Activated naive CD4-positive, alpha-beta T cell treated with anti-CD3 and anti-CD28 coated beads, Interleukin-2, amount 50 U/mL, for 72 hours (primary cell): ENCODE results near the gene PRKCD. TPM values are rescaled to one million over a fixed set of nuclear protein-coding genes. Genes with fewer than 3 reads are reported as not detected.

Experiments used
- ATAC-seq, 2 donors: fragments of 150-1000 bp; cut with Tn5 transposase; 2 replicates each; pipeline ENCODE4 v1.10.0; 2021; ENCODE audit warnings: mild to moderate bottlenecking in 2 of 2, moderate library complexity in 2 of 2
- DNase-seq, 2 donors: peaks; one replicate each; pipeline ENCODE4 v3.0.0; 2021 to 2022; ENCODE audit warnings: low spot score in 2 of 2
- H3K27ac Mint-ChIP-seq, 2 donors: one replicate each; pipeline ENCODE4 v1.8.0; 2022; ENCODE audit warnings: mild to moderate bottlenecking in 2 of 2, mixed read lengths in 2 of 2
- H3K36me3 Mint-ChIP-seq, 2 donors: one replicate each; pipeline ENCODE4 v1.8.0; 2022; ENCODE audit warnings: mixed read lengths in 2 of 2
- H3K9me3 Mint-ChIP-seq, 2 donors: one replicate each; pipeline ENCODE4 v1.8.0; 2022; ENCODE audit warnings: mixed read lengths in 2 of 2
- total RNA-seq, 2 donors: library from RNA; stranded (reverse); gene quantifications; one replicate each; pipeline ENCODE4 v1.2.3, GENCODE V29; 2022

PRKCD gene
- total RNA-seq, 2 donors from 2014 or later: 3.4 to 22.5 TPM

DNA sequence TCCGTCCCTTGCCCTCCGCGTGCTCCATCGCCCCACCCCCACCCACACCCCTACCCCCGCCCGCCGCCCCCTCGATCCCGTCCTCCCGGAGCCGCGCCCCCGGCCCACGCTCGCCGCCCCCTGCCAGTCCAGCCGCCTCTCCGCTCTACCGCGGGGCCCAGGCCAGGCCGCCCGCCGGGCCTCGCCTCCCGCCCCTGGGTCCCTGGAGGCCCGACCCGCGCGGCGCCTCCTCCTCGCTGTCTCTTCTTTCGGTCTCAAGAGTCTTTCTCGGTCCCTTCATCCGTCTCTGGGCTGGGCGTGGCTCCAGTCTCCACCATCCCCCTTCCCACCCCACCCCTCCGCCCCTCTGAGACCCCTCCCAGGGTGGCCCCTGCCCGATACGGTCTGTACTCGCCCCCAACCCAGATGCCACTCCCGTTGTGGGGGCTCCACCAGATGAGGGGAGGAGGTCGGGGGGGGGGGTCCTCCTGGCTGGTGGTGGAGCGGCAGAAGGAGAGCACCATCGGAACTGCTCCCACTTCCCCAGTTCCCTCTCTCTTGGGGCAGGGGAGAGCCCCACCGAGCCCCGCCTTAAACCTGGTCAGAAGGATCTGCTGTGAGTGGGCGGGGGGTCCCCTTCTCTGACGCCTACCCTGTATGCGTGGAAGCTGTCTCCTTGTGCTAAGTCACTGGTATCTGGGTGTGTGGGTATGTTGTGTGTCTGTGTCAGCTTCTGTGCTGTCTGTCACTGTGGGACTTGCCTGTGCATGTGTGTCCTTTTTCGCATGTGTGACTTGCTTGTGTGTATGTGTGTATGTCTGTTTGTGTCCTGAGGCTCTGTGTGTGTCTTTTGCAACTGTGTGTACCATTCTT, 1.0 kb downstream of the PRKCD start:
- Mint-ChIP-seq H3K9me3 (no peaks in the 10 kb centered on the region), H3K36me3 (no peaks in the 10 kb centered on the region), H3K27ac (peak overlapping the region; percentile 44 to 52)
- peak; percentile 14 to 45 for ATAC-seq
- DNase-seq: peak in 1 of 2 donors; percentile 40

DNA sequence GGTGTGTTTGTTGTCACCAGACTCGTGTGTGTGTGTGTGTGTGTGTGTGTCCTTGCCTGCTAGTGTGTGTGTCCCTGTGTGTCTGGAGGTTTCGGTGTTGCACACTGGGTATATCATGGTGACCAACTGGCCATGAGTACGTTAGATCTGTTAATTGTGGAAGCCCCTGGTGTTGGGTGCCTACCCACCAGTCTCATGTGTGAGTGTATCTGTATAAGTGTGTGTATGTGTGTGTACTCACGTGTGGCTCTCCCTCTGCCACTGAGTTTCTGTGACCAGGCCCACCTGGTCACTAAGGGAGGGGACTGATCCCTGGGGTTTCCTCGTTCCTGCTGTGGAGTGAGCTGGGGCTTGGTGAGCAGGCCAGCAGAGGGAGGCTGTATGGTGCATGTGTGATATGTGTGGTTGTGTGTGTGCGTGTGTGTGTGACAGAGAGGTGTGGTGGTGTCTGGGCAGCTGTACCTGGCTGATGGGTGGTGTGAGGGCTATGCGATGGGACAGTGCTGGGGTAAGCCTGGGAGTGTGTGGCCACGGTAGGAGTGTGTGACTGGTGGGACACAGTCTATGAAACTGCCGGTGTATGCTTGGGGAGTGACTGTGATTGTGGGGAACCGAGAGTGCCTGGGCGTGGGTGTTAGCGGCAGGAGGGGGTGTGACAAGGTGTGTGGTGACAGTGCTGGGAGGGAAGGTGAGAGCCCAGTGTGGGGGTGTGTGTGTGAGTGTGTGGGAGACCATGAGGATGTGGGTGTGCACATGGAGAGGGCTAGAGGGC, 1.8 kb downstream of the PRKCD start:
- ATAC-seq (peak in 1 of 2 donors; percentile 3), DNase-seq (peak in 1 of 2 donors; percentile 17)
- H3K36me3 Mint-ChIP-seq: no peaks in the 10 kb centered on the region
- H3K9me3 Mint-ChIP-seq: no peaks in the 10 kb centered on the region
- peak overlapping the region; percentile 11 to 52 for H3K27ac Mint-ChIP-seq

DNA sequence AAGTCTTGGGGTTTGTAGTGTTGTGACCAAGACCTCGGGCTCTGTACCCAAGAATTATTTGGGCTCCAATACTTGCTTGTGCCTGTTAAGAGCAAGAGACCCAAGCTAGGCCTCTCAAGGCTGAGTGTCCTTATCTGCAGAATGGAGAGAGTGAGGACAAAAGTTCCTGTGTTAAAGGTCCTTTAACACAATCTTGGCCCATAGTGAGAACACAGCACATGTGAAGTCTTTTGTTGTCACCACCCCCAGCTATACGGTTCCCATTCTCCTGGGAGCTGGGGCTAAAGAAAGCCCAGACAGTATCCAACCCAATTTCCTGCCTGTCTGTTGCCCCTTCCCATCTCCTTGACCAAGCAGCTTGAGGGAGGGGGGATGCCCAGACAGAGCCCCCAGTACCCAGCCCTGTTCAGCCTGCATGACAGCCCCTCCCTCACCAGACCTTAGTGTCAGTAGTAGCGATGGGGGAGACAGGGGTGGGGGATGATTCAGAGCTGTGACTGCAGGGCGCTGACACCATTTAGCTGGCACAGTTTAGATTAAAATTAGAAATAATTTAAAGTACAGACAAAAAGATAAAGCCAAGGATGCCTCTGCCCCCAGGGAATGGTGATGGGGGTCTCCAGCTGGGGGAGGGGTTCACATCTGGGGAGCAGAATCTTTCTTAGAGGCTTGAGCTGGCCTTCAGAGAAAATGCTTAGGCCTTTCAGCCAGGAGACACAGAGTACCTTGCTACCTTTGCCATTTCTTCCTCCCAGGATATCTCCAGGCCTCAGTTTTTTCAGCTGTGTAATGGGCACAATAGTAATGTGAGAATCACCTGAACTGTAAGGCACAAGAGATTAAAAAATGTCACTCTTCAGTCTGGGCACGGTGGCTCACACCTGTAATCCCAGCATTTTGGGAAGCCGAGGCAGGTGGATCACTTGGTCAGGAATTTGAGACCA, 2.7 kb downstream of the PRKCD start:
- ATAC-seq (no peak), DNase-seq (no peak)
- no peaks in the 10 kb centered on the region for H3K36me3 Mint-ChIP-seq
- no peaks in the 10 kb centered on the region for H3K9me3 Mint-ChIP-seq
- peak overlapping the region in 1 of 2 donors; percentile 11 for H3K27ac Mint-ChIP-seq

DNA sequence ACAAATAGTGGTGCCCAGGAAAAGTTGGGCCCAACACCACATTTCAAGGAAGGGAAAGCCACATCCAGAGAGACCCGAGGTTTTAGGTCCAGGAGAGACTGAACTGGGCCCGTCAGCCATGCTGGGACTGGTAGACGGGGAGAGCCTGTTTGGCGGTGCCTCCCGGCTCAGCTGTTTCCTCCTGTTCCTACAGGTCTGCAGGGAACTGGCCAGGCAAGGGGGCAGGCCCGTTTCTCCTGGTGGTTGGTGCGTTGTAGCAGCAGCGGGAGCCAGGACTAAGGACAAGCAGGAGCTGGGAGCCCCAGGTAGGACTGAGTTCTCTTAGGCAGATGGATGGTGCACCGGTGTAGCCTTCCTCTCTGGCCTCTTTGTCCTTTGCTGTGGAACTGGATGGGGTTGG, 3.9 kb downstream of the PRKCD start:
- ATAC-seq (no peak), DNase-seq (no peak)
- Mint-ChIP-seq H3K36me3 (no peaks in the 10 kb centered on the region), H3K9me3 (no peaks in the 10 kb centered on the region), H3K27ac (no peak overlapping the region)

DNA sequence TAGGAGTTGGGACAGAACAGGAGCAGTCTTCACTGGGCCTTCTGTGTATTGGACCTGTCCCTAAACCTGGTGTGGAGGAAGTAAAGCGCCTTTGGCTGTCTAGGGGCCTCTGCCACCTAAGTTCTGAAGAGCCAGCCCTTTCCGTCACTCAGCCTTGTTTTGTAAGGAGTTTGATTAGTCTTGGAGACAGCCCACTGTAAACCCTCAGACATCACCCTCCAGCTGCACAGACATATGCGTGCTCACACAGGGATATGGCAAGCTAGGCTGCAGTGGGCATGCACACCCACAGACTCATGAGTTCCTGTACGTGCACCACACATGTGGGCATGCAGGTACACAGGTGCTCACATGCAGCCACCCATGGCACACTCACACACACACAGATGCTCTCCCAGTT, 5.2 kb downstream of the PRKCD start:
- ATAC-seq (no peak), DNase-seq (no peak)
- H3K9me3 Mint-ChIP-seq: no peaks in the 10 kb centered on the region
- no peak overlapping the region for H3K27ac Mint-ChIP-seq
- H3K36me3 Mint-ChIP-seq: no peaks in the 10 kb centered on the region

DNA sequence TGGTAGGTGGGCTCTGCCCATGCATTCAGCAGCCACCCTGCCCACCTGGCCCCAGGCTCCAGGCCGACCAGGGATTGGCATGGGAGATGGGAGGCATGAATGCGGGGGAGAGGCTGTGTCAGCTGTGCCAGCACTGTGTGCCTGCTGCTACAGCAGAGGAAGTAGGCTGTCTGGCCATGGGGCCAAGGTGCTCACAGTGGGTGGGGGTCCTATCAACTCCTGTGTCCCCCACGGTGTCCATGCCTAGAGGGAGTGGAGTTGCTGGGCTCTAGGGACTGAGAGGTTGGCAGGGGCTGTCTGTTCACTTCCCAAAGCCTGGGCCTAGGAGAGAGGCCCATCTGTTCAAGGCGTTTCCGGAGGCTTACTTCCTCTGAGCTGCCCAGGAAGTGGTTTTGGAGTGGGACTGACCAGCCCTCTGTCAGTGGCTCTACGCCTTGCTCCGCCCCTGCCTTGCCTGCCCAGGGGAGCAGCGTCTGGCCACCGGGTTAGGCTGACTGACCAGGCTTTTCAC, 5.8 kb downstream of the PRKCD start:
- no peaks in the 10 kb centered on the region for H3K36me3 Mint-ChIP-seq
- no peak for ATAC-seq
- no peak overlapping the region for H3K27ac Mint-ChIP-seq
- no peak for DNase-seq
- H3K9me3 Mint-ChIP-seq: no peaks in the 10 kb centered on the region

DNA sequence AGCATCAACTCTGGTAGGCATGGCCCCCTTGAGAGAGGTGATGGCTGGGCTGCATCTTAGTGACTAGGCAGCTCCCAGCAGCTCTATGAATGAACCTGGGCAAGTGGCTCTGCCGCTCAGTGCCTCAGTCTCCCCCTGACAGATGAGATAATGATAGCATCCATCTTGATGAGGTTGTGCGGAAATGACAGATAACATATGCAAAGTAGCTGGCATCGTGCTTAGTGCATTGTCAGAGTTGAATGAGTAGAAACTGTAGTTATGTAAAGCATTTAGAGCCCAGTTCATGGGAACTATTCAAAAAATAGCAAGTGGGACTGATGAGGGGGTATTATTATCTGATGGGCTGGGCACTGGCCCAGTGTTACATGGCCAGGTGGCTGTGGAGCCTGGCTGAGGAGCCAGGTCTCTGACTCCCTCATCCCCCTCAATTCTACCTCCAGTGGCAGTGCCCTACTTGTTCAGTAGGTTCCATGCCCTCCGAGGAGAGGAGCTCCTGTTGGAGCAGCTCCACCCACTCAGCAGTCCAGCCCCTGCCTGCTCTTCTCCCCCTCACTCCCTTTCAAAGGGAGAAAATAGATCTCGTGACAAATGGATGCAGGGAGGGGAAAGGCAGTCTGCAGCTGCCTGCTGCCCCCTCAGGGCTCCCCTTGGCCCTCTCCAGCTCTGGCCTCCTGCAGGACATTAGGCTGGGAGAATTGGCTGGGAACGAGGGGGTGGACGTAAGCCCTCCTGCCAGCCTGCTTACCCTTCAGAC, 6.6 kb downstream of the PRKCD start:
- DNase-seq: no peak
- Mint-ChIP-seq H3K27ac (peak overlapping the region in 1 of 2 donors; percentile 81), H3K9me3 (no peaks in the 10 kb centered on the region), H3K36me3 (no peaks in the 10 kb centered on the region)
- ATAC-seq: no peak

DNA sequence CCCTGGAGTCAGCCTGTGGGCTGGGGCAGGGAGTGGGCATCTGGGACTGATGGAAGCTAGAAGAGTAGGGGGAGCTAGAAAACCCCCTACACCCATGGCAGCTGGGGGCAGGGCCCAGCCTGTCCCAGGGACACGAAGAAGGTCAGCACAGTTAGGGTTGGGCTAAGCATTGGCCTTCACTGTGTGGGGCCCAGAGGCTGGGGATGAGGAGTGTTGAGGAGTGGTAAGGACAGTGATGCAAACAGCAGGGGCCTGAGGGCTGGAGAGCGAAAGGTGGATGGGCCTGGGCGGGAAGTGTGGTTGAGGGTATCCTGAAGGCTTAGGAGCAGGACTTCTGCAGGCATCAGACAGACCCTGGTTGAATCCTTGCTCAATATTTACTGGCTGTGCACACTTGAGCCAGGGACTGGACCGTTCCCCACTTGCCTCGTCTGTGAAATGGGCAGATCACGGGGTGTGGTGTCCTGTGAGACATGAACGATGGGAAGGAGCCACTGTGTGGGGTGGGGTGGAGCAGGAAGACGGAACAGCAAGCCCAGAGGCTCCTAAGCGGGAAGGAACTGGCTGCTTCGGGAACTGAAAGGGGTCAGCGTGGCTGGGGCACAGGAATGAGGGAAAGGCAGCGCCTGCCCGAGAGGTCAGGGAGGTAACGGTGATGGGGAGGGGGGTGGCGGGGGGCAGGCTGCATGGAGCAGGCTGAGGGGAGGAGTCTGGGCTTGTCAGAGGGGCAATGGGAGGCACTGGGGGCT, 7.3 kb downstream of the PRKCD start:
- no peak overlapping the region for H3K27ac Mint-ChIP-seq
- ATAC-seq (no peak), DNase-seq (no peak)
- H3K36me3 Mint-ChIP-seq: no peaks in the 10 kb centered on the region
- no peaks in the 10 kb centered on the region for H3K9me3 Mint-ChIP-seq

DNA sequence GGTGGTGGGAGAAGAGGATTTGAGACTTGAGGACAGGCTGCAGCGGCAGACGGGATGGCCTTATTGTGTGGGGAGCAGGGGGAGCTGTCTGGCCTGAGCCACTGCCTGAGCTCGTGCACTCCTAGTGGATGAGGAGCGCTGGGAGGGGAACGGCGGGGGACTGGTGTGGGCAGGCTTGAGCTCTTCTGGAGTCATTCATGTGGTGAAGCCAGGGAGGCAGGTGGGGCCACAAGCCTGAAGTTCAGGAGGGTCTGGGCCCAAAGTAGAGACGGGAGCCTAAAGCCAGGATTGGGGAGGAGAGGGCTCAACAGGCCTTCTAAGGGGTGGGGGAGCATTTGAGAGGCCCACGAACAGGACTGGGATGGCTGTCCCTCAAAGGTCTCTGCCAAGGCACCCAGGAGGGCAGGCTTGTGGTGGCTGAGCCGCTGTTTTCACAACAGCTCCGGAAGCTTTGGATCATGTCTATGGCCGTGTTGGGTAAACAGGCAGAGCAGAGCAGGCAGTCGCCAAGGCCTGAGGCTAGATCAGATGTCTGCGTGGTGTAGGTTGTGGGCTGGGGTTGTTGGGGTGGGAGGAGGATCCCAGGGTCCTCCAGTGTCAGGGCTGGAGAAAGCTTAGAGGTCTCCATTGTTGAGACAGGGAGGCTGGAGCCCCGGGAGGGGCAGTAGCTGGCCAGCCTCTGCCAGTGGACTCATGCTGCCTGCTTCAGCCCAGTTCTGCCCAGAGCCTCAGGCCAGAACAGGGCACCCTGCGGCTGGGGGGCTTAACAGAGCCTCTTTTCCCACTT, 8.2 kb downstream of the PRKCD start:
- DNase-seq: no peak
- Mint-ChIP-seq H3K9me3 (no peaks in the 10 kb centered on the region), H3K36me3 (no peaks in the 10 kb centered on the region), H3K27ac (no peak overlapping the region)
- no peak for ATAC-seq

DNA sequence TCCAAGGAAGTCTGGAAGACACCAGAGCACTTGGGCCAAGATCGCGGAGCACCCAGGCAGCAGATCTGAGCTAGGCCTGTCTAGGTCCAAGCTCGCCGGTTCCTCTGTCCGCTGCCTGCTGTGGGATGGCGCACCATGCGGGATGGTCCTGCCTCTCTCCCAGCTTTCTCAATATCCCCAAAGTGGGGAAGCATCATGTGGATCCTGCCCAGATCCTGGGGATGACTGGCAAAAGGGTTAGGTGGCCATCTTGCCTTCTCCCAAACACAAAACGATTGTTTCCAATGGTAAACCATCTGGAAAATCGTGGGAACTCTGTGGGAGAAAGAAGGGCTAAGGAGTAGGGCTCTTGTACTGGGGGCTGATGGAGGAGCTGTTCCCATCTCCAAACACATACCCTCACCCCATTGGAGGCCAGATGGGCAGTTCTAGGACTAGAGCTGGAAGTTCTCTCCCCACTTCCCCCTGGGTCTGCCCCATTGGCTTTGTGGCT, 8.9 kb downstream of the PRKCD start:
- peak in 1 of 2 donors; percentile 74 for ATAC-seq
- H3K36me3 Mint-ChIP-seq: no peaks in the 10 kb centered on the region
- no peak overlapping the region for H3K27ac Mint-ChIP-seq
- DNase-seq: no peak
- no peaks in the 10 kb centered on the region for H3K9me3 Mint-ChIP-seq

DNA sequence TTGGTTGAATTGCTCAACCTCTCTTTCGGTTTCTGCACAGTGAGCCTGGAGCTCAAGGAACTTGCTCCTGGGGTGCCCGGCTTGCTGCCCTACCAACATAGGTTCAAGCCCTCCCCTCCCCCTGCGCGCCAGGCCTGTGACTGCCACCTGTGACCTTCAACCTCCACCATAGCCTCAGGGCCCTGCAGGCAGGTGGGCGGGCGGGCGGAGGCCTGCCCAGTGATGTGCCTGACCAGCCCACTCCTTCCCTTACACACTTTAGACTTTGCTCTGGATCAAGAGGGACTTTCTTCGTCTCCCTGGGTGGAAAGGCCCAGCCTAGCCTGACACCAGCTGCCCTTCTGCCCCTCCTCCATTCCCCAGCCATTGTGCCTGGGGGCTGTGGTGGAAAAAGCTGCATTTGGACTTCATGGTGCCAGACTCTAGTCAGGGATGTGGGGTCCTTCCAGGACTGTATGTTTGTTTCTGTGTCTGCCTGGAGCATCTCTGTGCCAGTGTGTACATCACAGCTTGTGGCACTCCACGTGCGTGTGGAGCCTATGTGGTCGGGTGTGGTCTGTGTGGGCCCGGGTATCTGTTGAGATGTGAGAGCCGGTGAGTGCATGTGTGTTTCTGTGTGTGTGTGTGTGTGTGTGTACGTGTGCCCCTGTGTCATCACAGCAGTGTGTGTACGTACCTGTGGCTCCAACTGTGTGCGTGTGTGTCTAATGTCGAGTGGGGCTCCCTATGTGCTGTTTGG, 9.5 kb downstream of the PRKCD start:
- no peaks in the 10 kb centered on the region for H3K9me3 Mint-ChIP-seq
- peak overlapping the region in 1 of 2 donors; percentile 51 for H3K27ac Mint-ChIP-seq
- no peaks in the 10 kb centered on the region for H3K36me3 Mint-ChIP-seq
- ATAC-seq (peak in 1 of 2 donors; percentile 49), DNase-seq (no peak)

DNA sequence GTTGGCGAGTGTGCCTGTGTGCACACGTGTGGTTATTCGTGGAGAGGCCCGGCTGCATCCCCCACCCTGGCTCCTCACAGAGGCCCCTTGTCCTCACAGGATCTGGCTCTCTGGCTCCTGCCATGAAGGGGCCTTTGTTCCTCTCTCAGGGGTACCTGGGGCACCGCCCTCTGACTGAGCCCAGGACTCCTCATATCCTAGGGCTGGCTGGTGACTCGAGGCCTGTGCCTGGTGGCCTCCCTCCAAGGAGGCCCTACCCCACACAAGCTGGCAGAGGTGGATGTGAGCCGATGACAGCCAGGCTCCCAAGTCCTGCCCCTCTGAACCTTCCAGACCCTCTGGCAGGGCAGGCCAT, 10.0 kb downstream of the PRKCD start:
- H3K27ac Mint-ChIP-seq: no peak overlapping the region

DNA sequence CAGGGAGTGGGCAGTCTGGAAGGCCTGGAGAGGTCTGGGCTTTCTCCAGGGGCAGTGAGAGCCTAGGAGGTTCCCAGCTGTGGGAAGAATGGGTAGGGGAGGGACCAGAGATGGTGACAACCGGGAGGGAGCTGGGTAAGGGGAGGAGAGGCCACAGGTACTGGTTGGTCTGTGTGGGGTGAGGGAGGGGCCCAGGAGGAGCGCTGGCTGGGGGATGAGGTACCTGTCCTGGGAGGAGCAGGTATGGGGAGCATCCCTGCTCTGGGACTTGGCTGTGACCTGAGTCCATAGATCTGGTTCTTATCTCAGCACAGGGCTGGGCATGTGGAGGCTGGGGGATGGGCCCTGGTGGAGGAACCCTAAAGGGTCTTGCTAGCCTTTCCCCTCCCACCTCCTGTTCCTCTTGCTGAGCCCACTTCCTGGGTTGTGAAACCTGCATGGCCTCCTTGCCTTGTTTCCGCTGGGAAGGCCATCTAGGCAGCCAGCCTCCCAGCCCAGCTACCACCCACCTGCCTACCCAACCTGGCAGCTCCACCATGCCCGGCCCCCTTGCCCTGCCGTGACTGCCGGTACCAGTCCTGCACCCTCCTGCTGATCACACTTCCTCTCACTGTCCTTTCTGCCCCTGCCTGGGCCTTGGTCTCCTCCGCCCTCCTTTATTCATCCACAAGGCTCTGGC, 11.0 kb downstream of the PRKCD start:
- H3K27ac Mint-ChIP-seq: peak overlapping the region in 1 of 2 donors; percentile 26
- DNase-seq (no peak), ATAC-seq (no peak)
- no peaks in the 10 kb centered on the region for H3K36me3 Mint-ChIP-seq
- no peaks in the 10 kb centered on the region for H3K9me3 Mint-ChIP-seq

More for the DNA sequence above, 10.0 kb downstream of the PRKCD start:
- Mint-ChIP-seq H3K9me3 (no peaks in the 10 kb centered on the region), H3K36me3 (no peaks in the 10 kb centered on the region)
- no peak for ATAC-seq
- no peak for DNase-seq
